ENCODE data around the gene PNLIPRP2. TPM values are rescaled to one million over a fixed set of nuclear protein-coding genes. Genes with fewer than 3 reads are reported as not detected.

PNLIPRP2 gene
- total RNA-seq, 2 donors from 2014 or later = not detected

DNA sequence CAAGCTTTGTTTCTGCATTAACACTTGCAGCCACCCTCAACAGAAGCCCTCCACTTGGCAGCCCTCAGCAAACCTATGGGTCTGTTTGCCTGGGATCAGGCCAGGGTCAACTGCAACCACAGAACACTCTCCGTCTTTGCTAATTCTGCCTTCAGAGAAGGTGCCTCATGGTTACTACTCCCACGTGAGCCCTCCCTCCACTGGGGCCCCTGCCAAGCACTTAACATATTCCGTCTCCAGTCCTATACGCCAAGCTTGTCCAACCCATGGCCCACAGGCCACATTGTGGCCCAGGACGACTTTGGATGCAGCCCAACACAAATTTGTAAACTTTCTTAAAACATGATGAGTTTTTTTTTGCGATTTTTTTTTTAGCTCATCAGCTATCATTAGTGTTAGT lies 66.9 kb downstream of the PNLIPRP2 start:
- H3K36me3 ChIP-seq = no peaks in the 10 kb centered on the region
- intact Hi-C loops (cut with DNase I) = no loop called here
- no peak overlapping the region for H3K27ac ChIP-seq
- WGBS = 78% methylated on average over 6 of the region's 6 CpGs
- no peak for DNase-seq (ENCODE audit: low spot score)
- no peak for TF ChIP-seq POLR2A (IDR thresholded peaks at IDR 0.05)
- TF ChIP-seq POLR2AphosphoS5 (IDR thresholded peaks at IDR 0.05) = no peak
- TF ChIP-seq, protein P1, sequence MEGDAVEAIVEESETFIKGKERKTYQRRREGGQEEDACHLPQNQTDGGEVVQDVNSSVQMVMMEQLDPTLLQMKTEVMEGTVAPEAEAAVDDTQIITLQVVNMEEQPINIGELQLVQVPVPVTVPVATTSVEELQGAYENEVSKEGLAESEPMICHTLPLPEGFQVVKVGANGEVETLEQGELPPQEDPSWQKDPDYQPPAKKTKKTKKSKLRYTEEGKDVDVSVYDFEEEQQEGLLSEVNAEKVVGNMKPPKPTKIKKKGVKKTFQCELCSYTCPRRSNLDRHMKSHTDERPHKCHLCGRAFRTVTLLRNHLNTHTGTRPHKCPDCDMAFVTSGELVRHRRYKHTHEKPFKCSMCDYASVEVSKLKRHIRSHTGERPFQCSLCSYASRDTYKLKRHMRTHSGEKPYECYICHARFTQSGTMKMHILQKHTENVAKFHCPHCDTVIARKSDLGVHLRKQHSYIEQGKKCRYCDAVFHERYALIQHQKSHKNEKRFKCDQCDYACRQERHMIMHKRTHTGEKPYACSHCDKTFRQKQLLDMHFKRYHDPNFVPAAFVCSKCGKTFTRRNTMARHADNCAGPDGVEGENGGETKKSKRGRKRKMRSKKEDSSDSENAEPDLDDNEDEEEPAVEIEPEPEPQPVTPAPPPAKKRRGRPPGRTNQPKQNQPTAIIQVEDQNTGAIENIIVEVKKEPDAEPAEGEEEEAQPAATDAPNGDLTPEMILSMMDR (IDR thresholded peaks at IDR 0.05) = no peak
- H3K9me3 ChIP-seq = no peaks in the 10 kb centered on the region
- H3K4me3 ChIP-seq = no peak overlapping the region
- no peaks in the 10 kb centered on the region for H3K27me3 ChIP-seq (replicated peaks; ENCODE audit: insufficient read depth)
- no peaks in the 10 kb centered on the region for H3K4me1 ChIP-seq (replicated peaks)

- WGBS = 36% methylated on average over 7 of the region's 7 CpGs
- H3K27me3 ChIP-seq (replicated peaks; ENCODE audit: insufficient read depth) = no peaks in the 10 kb centered on the region
Observed at GRCh38 chr10:116688241-116688711, 67.5 kb downstream of the PNLIPRP2 start.

GRCh38 chr10:116688741-116689495 lies 68.2 kb downstream of the PNLIPRP2 start:
- Histone ChIP-seq H3K27ac (no peak overlapping the region), H3K4me1 (replicated peaks) (no peaks in the 10 kb centered on the region), H3K27me3 (replicated peaks; ENCODE audit: insufficient read depth) (no peaks in the 10 kb centered on the region), H3K9me3 (no peaks in the 10 kb centered on the region), H3K4me3 (no peak overlapping the region), H3K36me3 (no peaks in the 10 kb centered on the region)
- intact Hi-C loops (cut with DNase I) = no loop called here
- 76% methylated on average over 7 of the region's 7 CpGs for WGBS
- DNase-seq (ENCODE audit: low spot score) = no peak
- TF ChIP-seq, protein P1 (IDR thresholded peaks at IDR 0.05) = no peak
- no peak for TF ChIP-seq POLR2A (IDR thresholded peaks at IDR 0.05)
- TF ChIP-seq POLR2AphosphoS5 (IDR thresholded peaks at IDR 0.05) = no peak

More at GRCh38 chr10:116688241-116688711, 67.5 kb downstream of the PNLIPRP2 start:
- DNase-seq (ENCODE audit: low spot score) = no peak
- Histone ChIP-seq H3K4me1 (replicated peaks) (no peaks in the 10 kb centered on the region), H3K4me3 (no peak overlapping the region), H3K36me3 (no peaks in the 10 kb centered on the region), H3K27ac (no peak overlapping the region), H3K9me3 (no peaks in the 10 kb centered on the region)
- intact Hi-C loops (cut with DNase I) = no loop called here
- TF ChIP-seq POLR2AphosphoS5 (IDR thresholded peaks at IDR 0.05) = no peak
- TF ChIP-seq, protein P1 (IDR thresholded peaks at IDR 0.05) = no peak
- TF ChIP-seq POLR2A (IDR thresholded peaks at IDR 0.05) = no peak

- H3K4me3 ChIP-seq = no peak overlapping the region
- no peak for DNase-seq (ENCODE audit: low spot score)
- 89% methylated on average over 4 of the region's 4 CpGs for WGBS
- no peak overlapping the region for H3K27ac ChIP-seq
- H3K4me1 ChIP-seq (replicated peaks) = no peaks in the 10 kb centered on the region
- TF ChIP-seq POLR2A (IDR thresholded peaks at IDR 0.05) (no peak), POLR2AphosphoS5 (IDR thresholded peaks at IDR 0.05) (no peak)
- TF ChIP-seq, protein P1 (IDR thresholded peaks at IDR 0.05) = no peak
- no peaks in the 10 kb centered on the region for H3K27me3 ChIP-seq (replicated peaks; ENCODE audit: insufficient read depth)
- no peaks in the 10 kb centered on the region for H3K36me3 ChIP-seq
- intact Hi-C loops (cut with DNase I) = loop anchor here (5.0 kb wide), 1 partner anchor 53 kb away; the partner anchor contains the start of gene HSPA12A
- no peaks in the 10 kb centered on the region for H3K9me3 ChIP-seq
Observed at GRCh38 chr10:116689744-116690143, 69.0 kb downstream of the PNLIPRP2 start.

All from prostate gland (tissue), 2 donors.